SJCRH30 (cell line): ENCODE data around the gene ADIPOR2. TPM values are rescaled to one million over a fixed set of nuclear protein-coding genes. Genes with fewer than 3 reads are reported as not detected.
A peak's percentile ranks its signal among the peaks of the same experiment; 100 is the strongest.

ENCODE experiments used
- DNase-seq, 2 experiments: peaks; one replicate each; pipeline ENCODE4 v3.0.0-alpha.2; 2015 to 2020
- H3K27ac ChIP-seq: fragments of 250-450 bp; sonication (Bioruptor Pico); 2 replicates; pipeline ENCODE4 v1.5.1; 2020; ENCODE audit warnings: mild to moderate bottlenecking, moderate library complexity
- H3K27me3 ChIP-seq: fragments of 250-450 bp; sonication (Bioruptor Pico); 2 replicates; pipeline ENCODE4 v1.5.1; 2020; ENCODE audit warnings: mild to moderate bottlenecking, moderate library complexity
- H3K36me3 ChIP-seq: fragments of 250-450 bp; sonication (Bioruptor Pico); 2 replicates; pipeline ENCODE4 v1.5.1; 2020; ENCODE audit warnings: mild to moderate bottlenecking, moderate library complexity
- H3K4me1 ChIP-seq: fragments of 250-450 bp; sonication (Bioruptor Pico); 2 replicates; pipeline ENCODE4 v1.5.1; 2020; ENCODE audit warnings: mild to moderate bottlenecking, moderate library complexity
- H3K4me3 ChIP-seq: fragments of 250-450 bp; sonication (Bioruptor Pico); 2 replicates; pipeline ENCODE4 v1.5.1; 2020; ENCODE audit warnings: mild to moderate bottlenecking, moderate library complexity
- H3K9me3 ChIP-seq: fragments of 250-450 bp; sonication (Bioruptor Pico); replicated peaks from 2 replicates; pipeline ENCODE4 v1.5.1; 2020; ENCODE audit warnings: mild to moderate bottlenecking, moderate library complexity
- total RNA-seq: library from RNA; depleted of rRNA; stranded (reverse); fragments of >200 nt; shearing (Covaris generic); gene quantifications from 2 replicates; pipeline ENCODE4 v1.2.3, GENCODE V29; 2014

The ADIPOR2 gene
- total RNA-seq, 1 experiment from 2014 or later: 62.5 TPM

GRCh38 chr12:1779783-1780182 is 88.9 kb downstream of the ADIPOR2 start:
- Histone ChIP-seq H3K9me3 (no peaks in the 10 kb centered on the region), H3K36me3 (peaks cover 17% of the 10 kb centered on the region), H3K27ac (no peak overlapping the region), H3K4me3 (no peak overlapping the region), H3K27me3 (no peaks in the 10 kb centered on the region), H3K4me1 (peaks cover 9% of the 10 kb centered on the region; the same call in 1 of the 2 replicates)
- DNase-seq: no peak

GRCh38 chr12:1781772-1782171 is 90.9 kb downstream of the ADIPOR2 start:
- DNase-seq: no peak
- H3K4me1 ChIP-seq: peaks cover under 1% of the 10 kb centered on the region; the same call in 1 of the 2 replicates
- peaks cover 20% of the 10 kb centered on the region for H3K36me3 ChIP-seq
- H3K27ac ChIP-seq: no peak overlapping the region
- H3K27me3 ChIP-seq: no peaks in the 10 kb centered on the region
- no peaks in the 10 kb centered on the region for H3K9me3 ChIP-seq
- H3K4me3 ChIP-seq: no peak overlapping the region

DNA sequence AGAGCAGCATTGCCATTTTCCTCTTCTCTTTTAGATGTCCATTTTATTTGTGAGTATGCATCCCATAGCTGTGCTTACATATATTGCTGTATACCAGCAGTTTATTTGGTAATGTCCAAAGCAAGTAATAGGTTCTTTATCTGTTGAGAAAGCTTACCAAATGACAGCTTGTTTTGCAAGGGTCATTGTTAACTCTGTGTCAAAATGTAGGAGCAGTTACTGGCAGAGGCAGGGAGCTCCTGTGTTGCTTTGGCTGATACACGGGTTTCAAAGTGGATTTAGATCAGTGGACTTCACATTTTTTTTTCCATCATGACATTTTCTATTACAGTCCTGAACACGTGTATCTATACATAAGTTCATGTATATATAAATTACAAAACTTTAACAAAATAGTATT is 91.3 kb downstream of the ADIPOR2 start:
- Histone ChIP-seq H3K27me3 (no peaks in the 10 kb centered on the region), H3K27ac (no peak overlapping the region), H3K9me3 (no peaks in the 10 kb centered on the region), H3K4me1 (no peaks in the 10 kb centered on the region), H3K4me3 (no peak overlapping the region), H3K36me3 (peaks cover 22% of the 10 kb centered on the region)
- no peak for DNase-seq

GRCh38 chr12:1787714-1788113 is 96.8 kb downstream of the ADIPOR2 start:
- no peak for DNase-seq
- no peaks in the 10 kb centered on the region for H3K9me3 ChIP-seq

DNA sequence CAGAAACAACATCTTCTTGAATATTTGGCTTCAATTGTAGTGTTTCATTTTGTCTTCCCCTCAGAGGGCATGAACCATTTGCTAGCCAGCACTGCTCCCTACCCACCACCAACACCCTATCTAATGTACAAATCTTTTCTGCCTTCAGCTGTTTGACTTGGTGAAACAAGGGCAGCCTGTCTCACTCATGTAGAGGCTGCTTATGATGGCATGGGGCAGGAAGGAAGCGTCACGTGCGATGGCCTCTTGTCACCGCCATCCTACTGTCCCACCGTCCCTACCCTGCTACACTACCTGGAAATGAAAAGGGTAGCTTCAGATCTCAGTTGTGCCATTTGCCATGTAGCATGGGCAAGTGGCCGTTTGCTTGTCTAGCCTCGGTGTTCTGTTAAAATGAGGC is 99.6 kb downstream of the ADIPOR2 start:
- H3K4me1 ChIP-seq: no peaks in the 10 kb centered on the region; the same call in 1 of the 2 replicates
- DNase-seq: no peak
- H3K36me3 ChIP-seq: 0 out of 2 replicates have a peak, but pooled peaks cover 5% of the 10 kb centered on the region
- no peaks in the 10 kb centered on the region for H3K9me3 ChIP-seq
- no peaks in the 10 kb centered on the region for H3K27me3 ChIP-seq
- H3K27ac ChIP-seq: no peak overlapping the region
- H3K4me3 ChIP-seq: no peak overlapping the region

More at GRCh38 chr12:1787714-1788113, 96.8 kb downstream of the ADIPOR2 start:
- no peak overlapping the region for H3K4me3 ChIP-seq
- no peaks in the 10 kb centered on the region for H3K27me3 ChIP-seq
- peaks cover 12% of the 10 kb centered on the region; the same call in 1 of the 2 replicates for H3K36me3 ChIP-seq
- H3K4me1 ChIP-seq: no peaks in the 10 kb centered on the region
- H3K27ac ChIP-seq: no peak overlapping the region

DNA sequence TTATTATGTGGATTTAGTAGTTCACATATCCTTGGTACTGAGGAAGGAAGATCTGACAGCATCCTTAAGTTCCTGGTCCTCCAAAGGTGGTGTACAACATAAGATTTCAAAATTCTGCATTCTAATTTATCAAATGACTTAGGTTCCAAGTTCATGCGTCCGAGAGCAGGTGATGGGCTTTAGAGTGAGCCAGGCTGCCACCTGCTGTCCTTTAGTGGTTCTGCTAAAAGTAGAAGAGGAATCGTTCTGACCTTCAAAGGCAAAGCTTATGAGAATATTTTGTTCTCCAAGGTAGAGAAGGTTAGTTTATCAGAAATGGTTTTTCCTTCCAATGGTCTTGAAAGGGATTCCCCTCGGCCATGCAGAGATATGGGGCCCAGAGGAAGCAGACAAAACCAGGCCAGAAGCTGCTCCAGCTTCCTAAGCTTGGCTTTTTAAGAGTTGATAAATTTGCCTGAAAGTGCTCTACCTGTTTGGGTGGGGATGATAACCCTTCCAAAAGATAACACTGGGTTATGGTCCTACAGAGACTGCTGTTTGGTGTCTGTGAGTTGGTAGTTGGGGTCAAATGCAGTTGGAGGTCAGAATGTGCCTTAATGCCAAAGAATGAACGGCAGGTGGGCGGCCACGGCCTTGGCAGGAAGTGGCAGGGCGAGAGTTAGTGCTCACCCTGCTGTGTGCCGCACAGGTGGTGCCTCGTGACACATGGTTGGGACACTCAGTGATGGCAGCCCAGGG is 100.4 kb downstream of the ADIPOR2 start:
- Histone ChIP-seq H3K27ac (no peak overlapping the region), H3K27me3 (no peaks in the 10 kb centered on the region), H3K36me3 (0 out of 2 replicates have a peak, but pooled peaks cover 3% of the 10 kb centered on the region), H3K4me1 (peaks cover 3% of the 10 kb centered on the region; the same call in 1 of the 2 replicates), H3K4me3 (no peak overlapping the region), H3K9me3 (no peaks in the 10 kb centered on the region)
- peak; percentile 64 to 78 for DNase-seq

DNA sequence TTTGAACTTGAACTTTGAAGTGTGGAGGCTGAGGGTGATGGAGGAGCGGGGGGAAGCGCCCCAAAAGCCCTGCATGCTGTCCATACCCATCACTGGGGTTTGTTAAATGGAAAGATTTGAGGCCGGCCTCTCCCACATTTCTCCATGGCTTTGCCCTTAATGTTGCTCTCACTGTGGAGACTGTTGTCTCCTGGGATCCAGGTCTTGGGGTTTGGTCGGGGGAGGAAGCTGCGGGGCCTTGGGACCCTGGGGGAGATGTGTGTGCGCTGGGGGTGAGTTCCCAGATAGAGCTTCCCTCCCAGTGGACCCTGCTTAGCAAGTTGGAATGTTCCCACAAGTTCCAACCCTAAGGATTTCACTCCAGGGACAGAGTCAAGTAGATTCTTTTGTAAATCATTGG is 101.5 kb downstream of the ADIPOR2 start:
- no peaks in the 10 kb centered on the region for H3K36me3 ChIP-seq

GRCh38 chr12:1793426-1794210 is 102.7 kb downstream of the ADIPOR2 start:
- Histone ChIP-seq H3K27me3 (no peaks in the 10 kb centered on the region), H3K9me3 (no peaks in the 10 kb centered on the region), H3K36me3 (no peaks in the 10 kb centered on the region), H3K4me3 (no peak overlapping the region), H3K4me1 (peaks cover 3% of the 10 kb centered on the region; the same call in 1 of the 2 replicates), H3K27ac (no peak overlapping the region)
- no peak for DNase-seq

More for the DNA sequence above, 101.5 kb downstream of the ADIPOR2 start:
- Histone ChIP-seq H3K4me3 (no peak overlapping the region), H3K27me3 (no peaks in the 10 kb centered on the region), H3K9me3 (no peaks in the 10 kb centered on the region), H3K27ac (no peak overlapping the region), H3K4me1 (peaks cover 3% of the 10 kb centered on the region; the same call in 1 of the 2 replicates)
- DNase-seq: no peak

GRCh38 chr12:1794440-1795090 is 103.7 kb downstream of the ADIPOR2 start:
- H3K36me3 ChIP-seq: no peaks in the 10 kb centered on the region
- H3K4me1 ChIP-seq: peaks cover 3% of the 10 kb centered on the region; the same call in 1 of the 2 replicates
- no peaks in the 10 kb centered on the region for H3K9me3 ChIP-seq
- no peak overlapping the region for H3K27ac ChIP-seq
- no peak overlapping the region for H3K4me3 ChIP-seq
- no peaks in the 10 kb centered on the region for H3K27me3 ChIP-seq
- DNase-seq: no peak

DNA sequence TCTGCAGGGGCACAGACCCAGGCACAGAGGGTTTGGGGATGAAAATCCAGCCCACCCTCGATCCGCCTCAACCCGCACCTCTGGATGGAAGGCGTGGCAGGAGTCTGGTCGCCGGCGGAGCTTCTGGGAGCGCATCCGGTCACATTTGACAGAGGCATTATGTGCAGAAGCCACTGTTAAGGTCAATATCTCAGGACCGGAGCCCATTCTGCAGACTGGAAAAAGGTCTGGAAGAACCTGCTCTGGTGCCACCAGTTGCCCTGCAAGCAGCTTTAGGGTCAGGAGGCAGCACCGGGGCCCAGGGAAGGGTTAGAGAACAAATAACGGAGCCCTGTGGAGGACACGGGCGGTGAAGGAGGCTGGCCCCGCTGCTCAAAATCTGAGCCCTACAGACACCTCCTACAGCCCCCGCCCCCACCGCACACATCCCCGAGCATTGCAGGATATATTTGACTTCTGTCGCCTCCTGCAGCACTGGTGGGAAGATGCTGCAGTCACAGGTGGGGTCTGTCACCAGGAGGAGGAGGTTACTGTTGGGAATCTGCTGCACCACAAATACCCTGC is 104.4 kb downstream of the ADIPOR2 start:
- no peak overlapping the region for H3K4me3 ChIP-seq
- no peak for DNase-seq
- H3K9me3 ChIP-seq: no peaks in the 10 kb centered on the region
- H3K36me3 ChIP-seq: no peaks in the 10 kb centered on the region
- H3K27ac ChIP-seq: no peak overlapping the region
- no peaks in the 10 kb centered on the region for H3K27me3 ChIP-seq
- peaks cover 3% of the 10 kb centered on the region; the same call in 1 of the 2 replicates for H3K4me1 ChIP-seq

- Histone ChIP-seq H3K4me3 (0 out of 2 replicates have a peak overlapping the region, but pooled peaks have one; percentile 3), H3K36me3 (no peaks in the 10 kb centered on the region), H3K27me3 (no peaks in the 10 kb centered on the region), H3K27ac (no peak overlapping the region), H3K4me1 (peaks cover 6% of the 10 kb centered on the region; the same call in 1 of the 2 replicates), H3K9me3 (no peaks in the 10 kb centered on the region)
- peak; percentile 83 to 85 for DNase-seq
Measured at GRCh38 chr12:1795785-1796514, 105.1 kb downstream of the ADIPOR2 start.

- Histone ChIP-seq H3K4me3 (no peak overlapping the region), H3K9me3 (no peaks in the 10 kb centered on the region), H3K36me3 (no peaks in the 10 kb centered on the region), H3K27ac (no peak overlapping the region), H3K27me3 (no peaks in the 10 kb centered on the region), H3K4me1 (peaks cover 10% of the 10 kb centered on the region; the same call in 1 of the 2 replicates)
- DNase-seq: no peak
Measured at GRCh38 chr12:1796515-1797010, 105.7 kb downstream of the ADIPOR2 start.

GRCh38 chr12:1797011-1797901 is 106.4 kb downstream of the ADIPOR2 start:
- Histone ChIP-seq H3K27me3 (no peaks in the 10 kb centered on the region), H3K4me3 (no peak overlapping the region), H3K27ac (no peak overlapping the region), H3K4me1 (peaks cover 10% of the 10 kb centered on the region; the same call in 1 of the 2 replicates), H3K36me3 (no peaks in the 10 kb centered on the region), H3K9me3 (no peaks in the 10 kb centered on the region)
- DNase-seq: no peak
